ENCODE results near the gene FOLR1.

The FOLR1 gene

DNA sequence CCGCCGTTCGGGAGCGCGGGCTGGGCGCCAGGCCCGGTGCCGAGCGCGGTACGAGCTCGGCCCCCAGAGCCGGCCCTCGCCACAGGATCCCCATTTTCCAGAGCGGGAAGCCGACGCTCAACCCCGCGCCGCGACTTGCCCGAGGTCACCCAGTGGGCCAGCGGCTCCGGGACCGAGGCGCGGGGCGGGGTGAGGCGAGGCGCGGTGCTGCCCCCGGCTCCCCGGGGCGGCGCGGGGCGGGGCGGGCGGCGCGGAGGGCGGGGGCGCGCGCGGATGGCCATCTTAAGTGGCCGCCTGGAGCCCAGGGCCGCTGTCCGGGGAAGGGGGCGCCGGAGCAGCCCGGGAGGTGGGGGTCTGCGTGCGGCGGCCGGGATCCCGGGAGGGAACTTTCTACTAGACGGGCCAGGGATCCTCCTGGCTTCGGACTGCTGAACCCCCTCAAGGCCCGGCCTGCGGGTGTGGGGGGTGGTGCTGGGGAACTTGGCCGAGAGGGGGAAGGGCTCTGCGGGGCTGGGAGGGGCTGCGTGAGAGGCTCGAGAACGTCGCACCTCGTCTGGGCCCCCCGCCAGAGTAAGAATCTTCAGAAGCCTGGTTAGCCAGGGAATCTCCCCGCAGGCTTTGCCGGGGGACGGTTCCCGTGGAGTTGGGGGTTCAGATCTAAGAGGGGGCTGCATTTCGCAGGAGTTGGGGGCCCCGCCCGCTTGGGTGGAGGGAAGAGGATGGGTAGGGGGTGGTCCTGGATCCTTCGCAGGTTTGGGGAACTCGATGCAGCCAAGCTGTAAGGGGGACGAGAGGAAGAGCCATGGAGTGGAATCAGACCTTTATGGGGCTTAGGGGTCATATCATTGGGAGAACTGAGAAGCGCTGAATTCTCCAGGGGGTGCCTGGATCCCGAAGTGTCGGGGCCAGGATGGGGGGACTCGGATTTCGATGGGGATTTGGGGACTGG, 31.9 kb downstream of the FOLR1 start:
- DNase-seq (ENCODE audit: low read depth), result no peak

DNA sequence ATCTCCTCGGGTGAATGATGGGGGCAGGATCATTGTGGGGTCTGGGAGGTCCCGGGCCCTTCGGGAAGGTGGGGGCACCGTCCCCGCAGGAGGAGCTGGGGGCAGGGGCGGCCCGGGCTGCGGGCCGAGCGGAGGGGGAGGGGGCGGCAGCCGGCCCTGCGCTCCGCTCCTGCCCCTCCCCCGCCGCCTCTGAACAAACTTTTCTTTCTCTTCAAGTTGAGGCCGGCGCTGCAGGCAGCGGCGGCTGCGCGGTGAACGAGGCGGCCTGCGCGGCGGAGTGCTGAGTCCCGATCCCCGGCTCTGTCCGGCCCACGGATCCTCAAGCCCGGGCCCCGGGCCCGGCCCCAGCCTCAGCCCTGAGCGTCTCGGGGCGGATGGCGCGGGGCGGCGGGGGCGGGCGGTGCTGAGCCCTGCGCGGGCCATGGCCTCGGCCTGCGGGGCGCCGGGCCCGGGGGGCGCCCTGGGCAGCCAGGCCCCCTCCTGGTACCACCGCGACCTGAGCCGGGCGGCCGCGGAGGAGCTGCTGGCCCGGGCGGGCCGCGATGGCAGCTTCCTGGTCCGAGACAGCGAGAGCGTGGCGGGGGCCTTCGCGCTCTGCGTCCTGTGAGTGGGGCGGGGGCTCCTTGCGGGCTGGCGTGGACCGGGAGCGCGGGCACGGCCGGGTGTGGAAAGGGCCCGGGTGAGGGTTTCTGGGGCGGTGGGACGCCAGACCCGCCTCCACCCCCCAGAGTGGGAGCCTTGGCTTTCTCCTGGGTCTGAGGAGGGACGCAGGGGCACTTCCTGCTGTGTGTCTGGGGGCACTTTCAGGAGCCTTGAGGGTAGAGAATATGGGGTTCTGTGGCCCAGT, 32.8 kb downstream of the FOLR1 start, which contains the start of gene INPPL1:
TSS of gene INPPL1 (plus strand) at position 204 of the 847 bp plus-strand sequence. CDS start at position 422, 218 bp downstream.
- DNase-seq (ENCODE audit: low read depth), result no peak

DNA sequence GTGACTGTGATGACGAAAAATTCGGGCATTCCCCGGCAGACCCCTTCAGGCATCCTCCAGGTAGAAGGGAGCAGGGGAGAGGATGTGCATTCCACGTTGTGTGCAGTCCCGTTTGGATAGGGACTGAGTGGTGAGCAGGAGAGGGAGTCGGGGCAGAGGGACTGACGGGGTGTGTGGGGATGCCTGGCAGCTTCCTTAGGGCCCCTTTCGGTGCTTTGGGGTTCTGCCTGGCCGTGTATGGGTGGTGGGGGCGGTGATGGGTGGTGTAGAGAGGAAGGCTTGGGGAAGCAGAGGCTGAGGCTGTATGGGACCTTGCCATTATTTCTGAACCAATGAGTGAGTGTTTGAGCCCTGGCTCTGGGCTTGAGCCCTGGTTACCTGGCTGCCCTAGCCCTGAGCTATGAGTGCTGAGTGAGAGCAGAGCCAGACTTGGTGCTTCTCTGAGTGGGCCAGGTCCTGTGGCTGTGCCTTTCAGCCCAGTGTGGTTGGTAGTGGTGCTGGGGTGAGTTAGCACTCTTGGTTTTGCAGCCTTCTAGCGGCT, 33.5 kb downstream of the FOLR1 start:
- no peak for DNase-seq (ENCODE audit: low read depth)

DNA sequence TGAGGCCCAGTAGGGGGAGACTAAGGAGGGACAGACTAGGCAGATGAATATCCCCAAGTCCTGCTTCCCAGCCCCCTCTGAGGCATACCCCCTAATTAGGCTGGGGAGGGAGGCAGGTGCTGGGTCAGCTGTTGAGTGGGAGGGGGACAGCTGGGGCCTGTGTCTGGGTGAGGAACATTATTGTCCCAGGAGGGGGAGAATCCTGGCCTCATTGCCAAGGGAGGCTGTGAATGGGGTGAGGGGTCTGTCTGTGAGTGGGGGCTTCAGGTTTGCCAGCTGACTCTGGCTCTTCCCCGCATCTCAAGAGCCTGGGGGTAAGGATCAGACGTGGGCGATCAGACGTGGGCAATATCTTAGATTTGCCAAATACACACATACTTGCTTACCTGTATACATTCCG, 34.8 kb downstream of the FOLR1 start:
- DNase-seq (ENCODE audit: low read depth), result no peak

DNA sequence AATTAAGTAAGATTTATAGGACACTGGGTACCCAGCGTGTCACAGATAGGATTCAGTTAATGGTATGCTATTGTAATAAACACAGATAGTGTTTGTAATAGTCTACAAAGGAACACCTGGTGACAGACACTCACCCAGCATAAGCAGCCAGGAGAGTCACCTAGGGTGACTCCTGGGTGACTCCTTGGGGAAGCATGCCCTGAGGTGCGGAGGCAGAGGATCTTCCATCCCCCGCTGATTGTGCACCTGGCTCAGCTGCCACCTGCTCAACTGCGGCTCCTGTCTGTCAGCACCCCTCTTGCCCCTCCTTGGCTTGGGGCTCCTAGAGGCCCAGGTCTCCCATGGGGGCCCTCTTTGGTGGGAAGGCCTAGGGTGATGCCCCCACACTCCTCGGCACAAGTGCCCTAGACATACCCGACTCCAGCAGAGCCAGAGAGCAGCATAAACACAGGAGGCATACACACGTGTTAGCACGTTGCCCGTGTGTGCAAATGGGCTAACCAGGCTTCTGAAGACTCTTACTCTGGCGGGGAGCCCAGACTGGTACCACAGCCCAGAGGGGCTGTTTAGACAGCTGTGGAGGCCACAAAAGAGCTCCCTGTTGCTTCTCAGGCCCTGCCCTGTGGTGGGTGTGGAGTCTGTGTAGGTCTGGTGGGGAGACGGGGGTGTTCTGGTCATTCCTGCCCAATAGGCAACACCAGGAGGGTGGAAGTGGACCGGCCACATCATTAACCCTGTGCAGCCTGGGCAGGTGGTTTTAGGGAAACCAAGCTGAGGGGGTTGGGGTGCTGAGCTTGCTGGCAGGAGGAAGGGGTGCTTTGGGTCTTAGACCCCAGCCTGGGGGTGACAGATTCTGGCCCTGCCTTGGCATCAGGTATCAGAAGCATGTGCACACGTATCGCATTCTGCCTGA, 35.6 kb downstream of the FOLR1 start:
- no peak for DNase-seq (ENCODE audit: low read depth)

DNA sequence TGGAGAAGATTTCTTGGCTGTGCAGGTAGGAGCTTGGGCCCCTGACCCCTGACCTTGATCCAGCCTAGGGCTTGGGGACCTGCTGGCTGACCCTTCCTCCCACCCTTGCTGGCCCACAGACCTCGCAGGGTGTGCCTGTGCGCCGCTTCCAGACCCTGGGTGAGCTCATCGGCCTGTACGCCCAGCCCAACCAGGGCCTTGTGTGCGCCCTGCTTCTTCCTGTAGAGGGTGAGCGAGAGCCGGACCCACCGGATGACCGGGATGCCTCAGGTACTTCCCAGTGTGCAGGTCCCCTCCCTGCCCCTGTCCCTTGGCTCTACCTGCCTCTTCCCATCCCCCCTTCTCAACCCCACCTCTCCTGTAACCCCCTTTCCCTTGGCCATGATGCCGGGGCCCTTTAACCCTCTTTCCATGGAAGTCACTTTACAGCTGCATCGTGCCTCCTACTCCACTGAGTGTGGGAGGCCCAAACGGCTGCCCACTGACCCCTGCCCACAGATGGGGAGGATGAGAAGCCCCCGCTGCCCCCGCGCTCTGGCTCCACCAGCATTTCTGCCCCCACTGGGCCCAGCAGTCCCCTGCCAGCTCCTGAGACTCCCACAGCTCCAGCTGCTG, 36.4 kb downstream of the FOLR1 start:
- no peak for DNase-seq (ENCODE audit: low read depth)

DNA sequence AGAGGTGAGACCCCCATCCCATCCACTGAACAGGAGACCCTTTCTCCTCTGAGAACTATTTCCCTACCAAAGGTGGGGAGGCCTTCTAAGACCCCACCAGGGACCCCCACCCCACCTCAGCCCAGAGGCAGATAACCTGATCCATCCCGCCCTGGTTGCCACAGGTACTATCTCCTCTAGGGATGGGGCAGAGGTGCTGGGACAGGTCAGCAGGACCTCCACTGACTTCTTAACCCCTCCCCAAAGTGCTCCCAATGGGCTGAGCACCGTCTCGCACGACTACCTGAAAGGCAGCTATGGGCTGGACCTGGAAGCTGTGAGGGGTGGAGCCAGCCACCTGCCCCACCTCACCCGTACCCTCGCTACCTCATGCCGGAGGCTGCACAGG, 36.9 kb downstream of the FOLR1 start:
- DNase-seq (ENCODE audit: low read depth), result no peak

DNA sequence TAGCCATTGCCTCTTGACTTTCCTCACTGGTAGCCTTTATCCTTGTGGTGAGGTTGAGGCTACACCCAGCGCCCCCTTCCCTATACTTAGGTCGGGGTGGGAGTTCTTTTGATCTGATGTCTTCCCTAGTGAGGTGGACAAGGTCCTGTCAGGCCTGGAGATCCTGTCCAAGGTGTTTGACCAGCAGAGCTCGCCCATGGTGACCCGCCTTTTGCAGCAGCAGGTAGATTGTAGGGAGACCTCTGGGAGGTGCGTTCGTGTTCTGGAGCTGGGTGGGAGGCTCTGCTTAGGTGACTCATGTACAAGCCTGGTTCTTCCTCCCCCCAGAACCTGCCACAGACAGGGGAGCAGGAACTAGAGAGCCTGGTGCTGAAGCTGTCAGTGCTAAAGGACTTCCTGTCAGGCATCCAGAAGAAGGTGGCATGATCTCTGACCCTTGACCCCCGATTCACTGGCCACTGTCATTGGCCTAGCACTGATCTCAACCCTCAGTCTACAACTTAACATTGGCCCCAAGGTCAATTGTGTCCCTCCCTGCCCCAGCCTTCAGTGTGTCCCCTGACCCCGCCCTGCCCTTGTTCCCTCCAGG, 37.5 kb downstream of the FOLR1 start:
- DNase-seq (ENCODE audit: low read depth), result no peak

DNA sequence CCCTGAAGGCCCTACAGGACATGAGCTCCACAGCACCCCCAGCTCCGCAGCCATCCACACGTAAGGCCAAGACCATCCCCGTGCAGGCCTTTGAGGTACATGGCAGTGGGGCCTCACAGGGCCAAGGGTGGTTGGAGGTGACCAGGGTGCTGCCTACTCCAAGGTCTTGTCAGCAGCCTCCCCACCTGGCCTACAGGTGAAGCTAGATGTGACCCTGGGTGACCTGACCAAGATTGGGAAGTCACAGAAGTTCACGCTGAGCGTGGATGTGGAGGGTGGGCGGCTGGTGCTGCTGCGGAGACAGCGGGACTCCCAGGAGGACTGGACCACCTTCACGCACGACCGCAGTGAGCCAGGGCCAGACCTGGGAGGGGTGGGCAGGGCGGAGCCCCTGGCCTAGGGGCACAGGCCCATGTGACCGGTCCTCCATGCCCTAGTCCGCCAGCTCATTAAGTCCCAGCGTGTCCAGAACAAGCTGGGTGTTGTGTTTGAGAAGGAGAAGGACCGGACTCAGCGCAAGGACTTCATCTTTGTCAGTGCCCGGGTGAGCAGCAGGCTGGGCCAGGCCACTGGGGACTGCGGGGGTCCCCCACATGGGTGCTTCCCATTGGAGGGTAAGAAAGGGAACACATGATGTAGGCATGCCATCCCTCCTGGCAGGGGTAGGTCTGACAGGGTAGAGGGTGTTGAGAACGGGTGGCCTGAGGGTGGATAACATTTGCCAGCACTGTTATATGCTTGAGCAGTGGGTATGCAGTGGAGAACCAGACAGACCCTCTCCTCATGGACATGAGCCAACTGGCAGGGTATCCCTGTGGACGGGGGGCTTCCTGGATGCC, 38.2 kb downstream of the FOLR1 start:
- no peak for DNase-seq (ENCODE audit: low read depth)

DNA sequence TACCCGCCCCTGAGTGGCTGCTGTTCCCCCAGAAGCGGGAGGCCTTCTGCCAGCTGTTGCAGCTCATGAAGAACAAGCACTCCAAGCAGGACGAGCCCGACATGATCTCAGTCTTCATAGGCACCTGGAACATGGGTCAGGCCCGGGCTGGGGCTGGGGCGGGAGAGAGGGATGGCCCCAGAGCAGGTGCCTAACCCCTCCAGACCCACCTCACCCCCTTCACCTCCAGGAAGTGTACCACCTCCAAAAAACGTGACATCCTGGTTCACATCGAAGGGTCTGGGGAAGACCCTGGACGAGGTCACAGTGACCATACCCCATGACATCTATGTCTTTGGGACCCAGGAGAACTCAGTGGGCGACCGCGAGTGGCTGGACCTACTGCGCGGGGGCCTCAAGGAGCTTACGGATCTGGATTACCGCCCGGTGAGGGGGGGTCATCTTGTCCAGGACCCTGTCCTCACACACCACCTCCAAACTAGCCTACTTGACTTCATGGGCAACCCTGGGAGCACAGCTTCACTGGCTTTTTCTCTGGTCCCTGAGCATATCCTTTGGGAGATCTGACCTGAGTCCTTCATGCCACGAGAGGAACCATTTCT, 38.9 kb downstream of the FOLR1 start:
- no peak for DNase-seq (ENCODE audit: low read depth)

DNA sequence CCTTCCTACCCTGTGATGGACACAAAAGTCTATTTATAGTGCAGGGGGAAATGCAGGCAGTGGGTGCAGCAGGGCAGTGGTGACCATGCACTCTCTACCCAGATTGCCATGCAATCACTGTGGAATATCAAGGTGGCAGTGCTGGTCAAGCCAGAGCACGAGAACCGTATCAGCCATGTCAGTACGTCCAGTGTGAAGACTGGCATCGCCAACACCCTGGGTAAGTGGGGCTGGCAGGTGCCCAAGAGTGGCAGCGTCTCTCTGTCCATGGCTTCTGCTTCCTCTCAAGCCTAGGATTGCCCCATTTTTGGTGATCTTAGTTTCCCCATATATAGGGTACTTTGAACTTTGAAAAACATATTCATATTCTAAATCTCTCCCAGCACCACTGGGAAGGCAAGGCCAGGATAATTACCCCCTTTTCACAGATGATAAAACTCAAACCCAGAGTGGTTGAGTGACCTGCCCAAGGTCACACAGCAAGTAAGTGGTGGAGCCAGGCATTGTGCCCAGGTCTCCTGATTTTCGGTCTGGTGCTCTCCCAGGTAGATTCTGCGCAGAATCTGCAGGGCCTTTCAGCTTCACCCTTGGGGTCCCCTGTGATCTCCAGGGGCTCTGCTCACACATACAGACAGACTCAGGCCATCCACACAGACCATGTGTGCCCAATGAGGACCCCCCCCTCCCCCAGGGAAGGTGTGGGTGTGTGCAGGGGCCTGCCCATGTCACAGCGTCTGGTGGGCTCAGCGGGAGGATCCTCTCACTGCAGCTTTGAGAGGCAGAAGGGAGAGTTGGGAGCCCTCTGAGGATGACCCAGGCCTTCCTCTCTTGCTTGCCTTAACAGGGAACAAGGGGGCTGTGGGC, 39.7 kb downstream of the FOLR1 start:
- no peak for DNase-seq (ENCODE audit: low read depth)

DNA sequence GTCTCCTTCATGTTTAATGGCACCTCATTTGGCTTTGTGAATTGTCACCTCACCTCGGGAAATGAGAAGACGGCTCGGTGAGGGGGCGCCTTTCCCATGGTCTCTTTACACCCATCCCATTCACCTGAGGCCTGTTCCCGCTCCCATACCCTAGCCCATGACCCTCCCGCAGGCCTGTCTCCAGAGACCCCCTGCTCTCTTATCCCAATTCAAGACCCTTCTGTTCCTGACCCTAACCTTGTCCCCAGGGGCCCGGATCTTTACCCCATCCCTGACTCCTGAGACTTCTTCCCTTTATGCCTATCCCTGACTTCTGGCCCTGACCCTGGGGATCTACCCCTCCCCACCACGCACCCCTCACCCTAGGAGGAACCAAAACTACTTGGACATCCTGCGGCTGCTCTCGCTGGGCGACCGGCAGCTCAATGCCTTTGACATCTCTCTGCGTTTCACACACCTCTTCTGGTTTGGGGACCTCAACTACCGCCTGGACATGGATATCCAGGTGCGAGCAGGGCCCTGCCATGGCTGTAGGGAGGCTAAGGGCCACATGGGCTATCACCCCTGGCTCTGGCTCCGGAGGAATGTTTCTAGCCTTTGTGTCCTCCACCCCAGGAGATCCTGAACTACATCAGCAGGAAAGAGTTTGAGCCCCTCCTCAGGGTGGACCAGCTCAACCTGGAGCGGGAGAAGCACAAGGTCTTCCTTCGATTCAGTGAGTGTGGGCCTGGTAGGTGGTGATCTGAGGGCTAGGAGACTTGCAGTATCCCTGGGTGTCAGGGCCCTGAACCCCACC, 40.5 kb downstream of the FOLR1 start:
- no peak for DNase-seq (ENCODE audit: low read depth)

DNA sequence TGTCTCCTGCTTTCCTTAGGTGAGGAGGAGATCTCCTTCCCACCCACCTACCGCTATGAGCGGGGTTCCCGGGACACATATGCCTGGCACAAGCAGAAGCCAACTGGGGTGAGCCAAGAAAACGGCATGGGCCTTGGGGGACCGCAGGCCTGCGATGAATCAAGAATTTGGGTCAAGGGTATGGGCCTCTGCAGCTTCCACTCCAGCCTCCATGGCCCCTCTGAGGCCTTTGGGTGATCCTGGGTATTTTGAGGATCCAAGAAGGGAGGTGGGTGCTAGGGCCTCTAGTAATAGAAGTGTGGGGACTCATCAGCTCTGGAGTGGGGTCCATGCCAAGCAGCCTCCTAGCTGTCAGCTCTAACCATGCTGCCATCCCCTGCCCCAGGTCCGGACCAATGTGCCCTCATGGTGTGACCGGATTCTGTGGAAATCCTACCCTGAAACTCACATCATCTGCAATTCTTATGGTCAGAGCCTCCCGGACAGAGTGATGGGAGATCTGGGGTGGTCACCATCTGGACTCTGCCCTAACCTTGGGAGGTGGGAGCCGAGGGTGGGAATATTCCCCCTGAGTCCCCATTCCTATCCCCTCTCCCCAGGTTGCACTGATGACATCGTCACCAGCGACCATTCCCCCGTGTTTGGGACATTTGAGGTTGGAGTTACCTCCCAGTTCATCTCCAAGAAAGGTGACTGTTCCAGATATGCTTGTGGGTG, 41.3 kb downstream of the FOLR1 start:
- no peak for DNase-seq (ENCODE audit: low read depth)

DNA sequence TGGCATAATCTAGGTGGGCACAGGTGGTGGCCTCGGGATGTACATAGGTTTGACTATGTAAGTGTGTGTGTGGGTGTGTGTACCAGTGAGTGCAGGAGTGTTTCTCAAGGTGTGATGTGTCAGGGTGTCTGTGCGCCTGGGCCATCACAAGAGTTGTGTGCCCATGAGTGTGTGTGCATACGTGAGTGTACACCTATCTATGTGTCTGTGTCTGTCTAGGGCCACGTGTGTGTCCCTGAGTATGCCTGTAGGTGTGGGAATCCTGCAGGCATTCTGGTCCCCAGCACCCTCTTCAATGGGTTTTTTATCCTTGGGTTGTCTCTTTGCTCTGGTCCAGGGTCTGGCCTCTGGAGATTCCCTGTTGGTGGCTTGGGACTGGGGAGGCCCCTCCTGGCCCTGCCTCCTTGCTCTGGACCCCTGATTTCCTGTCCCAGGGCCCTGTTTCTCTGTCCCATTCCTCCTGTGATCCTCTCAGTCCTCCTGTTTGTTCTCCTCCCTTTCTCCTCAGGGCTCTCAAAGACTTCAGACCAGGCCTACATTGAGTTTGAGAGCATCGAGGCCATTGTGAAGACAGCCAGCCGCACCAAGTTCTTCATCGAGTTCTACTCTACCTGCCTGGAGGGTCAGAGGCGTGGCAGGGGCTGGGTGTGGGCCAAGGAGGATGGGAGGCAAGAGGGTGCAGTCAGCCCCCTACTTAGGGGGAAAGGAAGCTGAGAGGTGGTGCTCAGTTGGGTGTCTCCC, 42.0 kb downstream of the FOLR1 start:
- DNase-seq (ENCODE audit: low read depth), result no peak

DNA sequence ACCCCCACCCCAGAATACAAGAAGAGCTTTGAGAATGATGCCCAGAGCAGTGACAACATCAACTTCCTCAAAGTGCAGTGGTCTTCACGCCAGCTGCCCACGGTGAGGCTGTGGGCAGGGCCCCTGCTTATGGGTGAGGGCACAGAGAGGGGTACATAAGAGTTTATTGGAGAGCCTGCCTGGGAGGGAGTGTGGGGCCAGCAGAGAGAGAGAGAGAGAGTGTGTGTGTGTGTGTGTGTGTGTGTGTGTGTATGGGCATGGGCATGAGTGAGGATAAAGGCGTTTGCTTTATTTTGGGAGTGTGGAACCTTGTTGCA, 42.5 kb downstream of the FOLR1 start:
- DNase-seq (ENCODE audit: low read depth), result no peak

DNA sequence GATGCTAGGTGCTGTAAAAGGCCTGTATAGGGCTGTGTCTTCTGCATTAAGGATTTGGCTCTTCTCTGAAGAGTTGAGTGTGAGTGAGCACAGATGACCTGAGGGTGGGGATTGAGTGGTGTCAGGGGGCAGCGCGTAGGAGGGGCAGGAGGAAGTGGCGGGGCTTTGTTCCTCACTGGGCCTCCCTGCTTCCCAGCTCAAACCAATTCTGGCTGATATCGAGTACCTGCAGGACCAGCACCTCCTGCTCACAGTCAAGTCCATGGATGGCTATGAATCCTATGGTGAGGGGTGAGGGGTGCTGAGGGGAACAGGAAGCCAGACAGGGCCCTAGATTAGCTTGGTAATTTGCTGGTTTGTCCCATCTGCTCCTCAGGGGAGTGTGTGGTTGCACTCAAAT, 43.0 kb downstream of the FOLR1 start:
- no peak for DNase-seq (ENCODE audit: low read depth)

Data from stimulated activated CD8-positive, alpha-beta memory T cell treated with anti-CD3 and anti-CD28 coated beads, Interleukin-7, amount 100 ng/mL, for 24 hours (primary cell).